Gastroesophageal sphincter (tissue), 4 donors: ENCODE measurements around the gene RBM5. TPM values are rescaled to one million over a fixed set of nuclear protein-coding genes. Genes with fewer than 3 reads are reported as not detected.

Source experiments
- ATAC-seq: fragments of 150-250 bp; one replicate; pipeline ENCODE4 v1.9.1; 2016; ENCODE audit warnings: mild to moderate bottlenecking, moderate library complexity
- H3K27ac ChIP-seq, 4 donors: fragments of 200-600 bp; sonication (generic) in 3 of 4; 1 replicate in 3 of 4; 2 replicates in 1 of 4; pipeline ENCODE4 v1.5.1; 2016 to 2019
- H3K27me3 ChIP-seq: fragments of 200-600 bp; sonication (generic); one replicate; pipeline ENCODE4 v1.5.1; 2019
- H3K36me3 ChIP-seq, 2 donors: fragments of 200-600 bp; sonication (generic); one replicate each; pipeline ENCODE4 v1.5.1; 2019; ENCODE audit warnings: control low read depth in 1 of 2
- H3K4me1 ChIP-seq, 3 donors: fragments of 200-600 bp; sonication (generic); 1 replicate in 2 of 3; 2 replicates in 1 of 3; pipeline ENCODE4 v1.5.1; 2016 to 2019; ENCODE audit warnings: control low read depth in 2 of 3
- H3K4me3 ChIP-seq, 2 donors: fragments of 200-600 bp; sonication (generic); one replicate each; pipeline ENCODE4 v1.5.1; 2019; ENCODE audit warnings: mild to moderate bottlenecking in 1 of 2, moderate library complexity in 1 of 2
- H3K9me3 ChIP-seq, 3 donors: fragments of 200-600 bp; sonication (generic); one replicate each; pipeline ENCODE4 v1.5.1; 2017 to 2019; ENCODE audit warnings: control low read depth in 2 of 3
- EP300 ChIP-seq: sonication (generic); formaldehyde crosslinking; IDR thresholded peaks from one replicate; pipeline ENCODE4 v1.6.1; 2017; ENCODE audit warnings: antibody characterized with exemption, mild to moderate bottlenecking
- POLR2A ChIP-seq, 2 donors: fragments of 450-650 bp; IDR thresholded peaks; one replicate each; pipeline ENCODE4 v1.6.1; 2017; ENCODE audit warnings: antibody characterized with exemption in 2 of 2, mild to moderate bottlenecking in 2 of 2, moderate library complexity in 1 of 2
- POLR2AphosphoS5 ChIP-seq: sonication (generic); formaldehyde crosslinking; IDR thresholded peaks from one replicate; pipeline ENCODE4 v1.6.1; 2017; ENCODE audit warnings: antibody characterized with exemption
- WGBS, 2 donors: methylation state at CpG; one replicate each; pipeline ENCODE4 v1.1.5; 2018; ENCODE audit warnings: low coverage in 1 of 2; 5-methylcytosine and 5-hydroxymethylcytosine counted together
- total RNA-seq, 4 donors: library from RNA; depleted of rRNA; stranded (reverse); fragments of >200 nt; gene quantifications; one replicate each; pipeline ENCODE4 v1.1.0, GENCODE V29; 2016
- TF ChIP-seq, protein P1 (sequence below), 4 experiments: fragments of 200-600 bp in 2 of 4; fragments of 450-650 bp in 2 of 4; sonication (generic) in 1 of 4; IDR thresholded peaks; one replicate each; pipeline ENCODE4 v1.5.1; 2017 to 2019; ENCODE audit warnings: antibody characterized with exemption in 4 of 4, mild to moderate bottlenecking in 2 of 4, moderate library complexity in 2 of 4

RBM5 gene
- total RNA-seq, 4 donors from 2014 or later, result 85.7 to 228 (median 136) TPM

- TF ChIP-seq, protein P1, sequence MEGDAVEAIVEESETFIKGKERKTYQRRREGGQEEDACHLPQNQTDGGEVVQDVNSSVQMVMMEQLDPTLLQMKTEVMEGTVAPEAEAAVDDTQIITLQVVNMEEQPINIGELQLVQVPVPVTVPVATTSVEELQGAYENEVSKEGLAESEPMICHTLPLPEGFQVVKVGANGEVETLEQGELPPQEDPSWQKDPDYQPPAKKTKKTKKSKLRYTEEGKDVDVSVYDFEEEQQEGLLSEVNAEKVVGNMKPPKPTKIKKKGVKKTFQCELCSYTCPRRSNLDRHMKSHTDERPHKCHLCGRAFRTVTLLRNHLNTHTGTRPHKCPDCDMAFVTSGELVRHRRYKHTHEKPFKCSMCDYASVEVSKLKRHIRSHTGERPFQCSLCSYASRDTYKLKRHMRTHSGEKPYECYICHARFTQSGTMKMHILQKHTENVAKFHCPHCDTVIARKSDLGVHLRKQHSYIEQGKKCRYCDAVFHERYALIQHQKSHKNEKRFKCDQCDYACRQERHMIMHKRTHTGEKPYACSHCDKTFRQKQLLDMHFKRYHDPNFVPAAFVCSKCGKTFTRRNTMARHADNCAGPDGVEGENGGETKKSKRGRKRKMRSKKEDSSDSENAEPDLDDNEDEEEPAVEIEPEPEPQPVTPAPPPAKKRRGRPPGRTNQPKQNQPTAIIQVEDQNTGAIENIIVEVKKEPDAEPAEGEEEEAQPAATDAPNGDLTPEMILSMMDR (IDR thresholded peaks at IDR 0.05), result no peak
- TF ChIP-seq EP300 (no peak), POLR2AphosphoS5 (no peak), POLR2A (IDR thresholded peaks at IDR 0.05) (no peak)
- no peak overlapping the region for H3K27ac ChIP-seq
- peaks cover 0 to 62% (median 26%) of the 10 kb centered on the region in 3 donors for H3K4me1 ChIP-seq
- H3K4me3 ChIP-seq, result no peak overlapping the region
- no peak for ATAC-seq
- H3K27me3 ChIP-seq, result no peaks in the 10 kb centered on the region
- H3K9me3 ChIP-seq, result no peaks in the 10 kb centered on the region
- peaks cover 0 to 30% of the 10 kb centered on the region in 2 donors for H3K36me3 ChIP-seq
- 64 to 81% methylated on average over 2 to 3 of the region's 4 CpGs for WGBS, 2 donors
Observed at GRCh38 chr3:50123394-50124051, 34.8 kb downstream of the RBM5 start.

- no peaks in the 10 kb centered on the region for H3K27me3 ChIP-seq
- no peak for TF ChIP-seq POLR2AphosphoS5
- no peak for TF ChIP-seq EP300
- TF ChIP-seq POLR2A (IDR thresholded peaks at IDR 0.05), result no peak
- TF ChIP-seq, protein P1 (IDR thresholded peaks at IDR 0.05), result no peak
- WGBS, 2 donors, result 0% methylated on average over 1 of the region's 15 CpGs; no CpG with 5 or more reads in 1 of the 2 donors
Observed at GRCh38 chr3:50124052-50124799, 35.5 kb downstream of the RBM5 start.

GRCh38 chr3:50124800-50125178 is 36.1 kb downstream of the RBM5 start:
- Histone ChIP-seq H3K36me3 (peaks cover 0 to 18% of the 10 kb centered on the region in 2 donors), H3K4me3 (no peak overlapping the region), H3K27ac (no peak overlapping the region), H3K4me1 (peaks cover 0 to 62% (median 26%) of the 10 kb centered on the region in 3 donors), H3K9me3 (no peaks in the 10 kb centered on the region), H3K27me3 (no peaks in the 10 kb centered on the region)
- WGBS, 2 donors, result no CpG with 5 or more reads among the region's 12 CpGs
- no peak for ATAC-seq
- TF ChIP-seq, protein P1 (IDR thresholded peaks at IDR 0.05), result no peak
- TF ChIP-seq POLR2A (IDR thresholded peaks at IDR 0.05) (no peak), EP300 (no peak), POLR2AphosphoS5 (no peak)

More at GRCh38 chr3:50124052-50124799, 35.5 kb downstream of the RBM5 start:
- no peak overlapping the region for H3K27ac ChIP-seq
- peaks cover 0 to 62% (median 26%) of the 10 kb centered on the region in 3 donors for H3K4me1 ChIP-seq
- no peak for ATAC-seq
- H3K9me3 ChIP-seq, result no peaks in the 10 kb centered on the region
- H3K36me3 ChIP-seq, result peaks cover 0 to 23% of the 10 kb centered on the region in 2 donors
- no peak overlapping the region for H3K4me3 ChIP-seq

DNA sequence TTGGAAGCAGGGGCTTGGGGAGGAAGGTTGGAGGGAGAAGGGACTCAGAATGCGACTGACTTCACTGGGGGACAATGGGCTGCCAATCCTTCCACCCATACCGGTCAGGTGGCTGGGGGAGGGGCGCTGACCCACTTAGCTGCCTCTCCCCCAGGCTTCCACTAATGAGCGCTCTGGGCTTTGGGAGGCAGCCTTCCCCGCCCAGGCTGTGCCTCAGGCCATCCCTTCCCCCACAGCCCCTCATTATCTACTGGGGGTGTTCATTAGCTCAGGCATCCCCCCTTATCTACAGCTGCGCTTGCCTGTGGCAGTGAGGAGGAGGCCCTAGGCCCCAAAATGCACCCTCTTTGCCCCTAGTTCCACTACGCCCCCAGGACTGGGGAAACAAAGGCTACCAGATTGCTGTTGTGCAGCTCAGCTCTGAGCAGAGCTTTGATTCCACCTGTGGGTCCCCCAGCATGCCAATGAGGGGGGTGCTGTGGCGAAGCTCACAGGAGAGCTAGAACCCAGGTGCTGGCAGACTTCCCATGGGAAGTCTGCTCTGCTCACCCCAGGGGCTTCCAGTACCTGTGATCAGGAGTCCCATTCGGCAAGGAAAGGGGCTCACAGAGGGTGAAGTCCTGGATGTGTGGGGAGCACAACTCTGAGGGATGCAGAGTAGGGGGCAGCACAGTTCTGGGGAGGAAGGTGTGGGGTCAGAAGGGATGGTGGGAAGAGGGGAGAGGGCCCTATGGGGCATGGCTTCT is 37.0 kb downstream of the RBM5 start:
- WGBS, 2 donors, result 59 to 71% methylated on average over 1 to 3 of the region's 9 CpGs
- ATAC-seq, result no peak
- no peak overlapping the region for H3K4me3 ChIP-seq
- no peaks in the 10 kb centered on the region for H3K27me3 ChIP-seq
- TF ChIP-seq POLR2A (IDR thresholded peaks at IDR 0.05) (no peak), EP300 (no peak), POLR2AphosphoS5 (no peak)
- TF ChIP-seq, protein P1 (IDR thresholded peaks at IDR 0.05), result no peak
- no peaks in the 10 kb centered on the region for H3K9me3 ChIP-seq
- peaks cover 0 to 9% of the 10 kb centered on the region in 2 donors for H3K36me3 ChIP-seq
- H3K27ac ChIP-seq, result no peak overlapping the region
- H3K4me1 ChIP-seq, result peaks cover 0 to 62% (median 26%) of the 10 kb centered on the region in 3 donors
